Mesendoderm (in vitro differentiated cells): ENCODE measurements around the gene ACSF3.

ENCODE experiments used
- DNase-seq: peaks from one replicate; pipeline ENCODE4 v3.0.0; 2013
- H2AK5ac ChIP-seq: 2 replicates; pipeline ENCODE4 v1.6.1; 2013; ENCODE audit warnings: low read length, inconsistent platforms
- H2BK120ac ChIP-seq: 2 replicates; pipeline ENCODE4 v1.6.1; 2013; ENCODE audit warnings: low read depth, mild to moderate bottlenecking, low read length, moderate library complexity, mixed read lengths
- H2BK15ac ChIP-seq: replicated peaks from 2 replicates; pipeline ENCODE4 v1.6.1; 2013; ENCODE audit warnings: low read depth, mild to moderate bottlenecking, moderate library complexity
- H2BK5ac ChIP-seq: 2 replicates; pipeline ENCODE4 v1.6.1; 2013; ENCODE audit warnings: low read length, inconsistent platforms
- H3K18ac ChIP-seq: 2 replicates; pipeline ENCODE4 v1.6.1; 2013; ENCODE audit warnings: mild to moderate bottlenecking, low read length, mixed read lengths
- H3K23ac ChIP-seq: one replicate; pipeline ENCODE4 v1.6.1; 2013; ENCODE audit warnings: low read length
- H3K27ac ChIP-seq: 2 replicates; pipeline ENCODE4 v1.5.1; 2013; ENCODE audit warnings: low read depth, mild to moderate bottlenecking, inconsistent platforms, low read length, moderate library complexity
- H3K27me3 ChIP-seq: 2 replicates; pipeline ENCODE4 v1.6.1; 2013; ENCODE audit warnings: low read length, control low read depth, mild to moderate bottlenecking, inconsistent platforms; ENCODE audit not compliant: insufficient read depth, poor library complexity
- H3K36me3 ChIP-seq: 2 replicates; pipeline ENCODE4 v1.6.1; 2013; ENCODE audit warnings: low read length, inconsistent platforms; ENCODE audit not compliant: control insufficient read depth, insufficient read depth
- H3K4ac ChIP-seq: one replicate; pipeline ENCODE4 v1.6.1; 2013; ENCODE audit warnings: low read depth, mild to moderate bottlenecking, low read length, moderate library complexity
- H3K4me1 ChIP-seq: 2 replicates; pipeline ENCODE4 v1.6.1; 2013; ENCODE audit warnings: low read depth, low read length, inconsistent platforms; ENCODE audit not compliant: control insufficient read depth
- H3K4me2 ChIP-seq: 2 replicates; pipeline ENCODE4 v1.6.1; 2013; ENCODE audit warnings: low read length
- H3K4me3 ChIP-seq: 2 replicates; pipeline ENCODE4 v1.5.1; 2013; ENCODE audit warnings: mild to moderate bottlenecking, low read length
- H3K56ac ChIP-seq: one replicate; pipeline ENCODE4 v1.6.1; 2013; ENCODE audit warnings: low read length
- H3K79me1 ChIP-seq: 2 replicates; pipeline ENCODE4 v1.6.1; 2013; ENCODE audit warnings: low read length, inconsistent platforms
- H3K79me2 ChIP-seq: 2 replicates; pipeline ENCODE4 v1.6.1; 2013; ENCODE audit warnings: mild to moderate bottlenecking, low read length; ENCODE audit not compliant: control insufficient read depth, insufficient read depth
- H3K9ac ChIP-seq: 2 replicates; pipeline ENCODE4 v1.6.1; 2013; ENCODE audit warnings: low read length, inconsistent platforms
- H4K5ac ChIP-seq: one replicate; pipeline ENCODE4 v1.6.1; 2013; ENCODE audit warnings: low read length
- H4K8ac ChIP-seq: one replicate; pipeline ENCODE4 v1.6.1; 2013; ENCODE audit warnings: low read depth, mild to moderate bottlenecking, control low read depth, low read length, moderate library complexity
- WGBS: extraction: QIAGEN DNeasy Blood & Tissue Kit; methylation state at CpG from one replicate; pipeline ENCODE4 v1.1.7; 2013; ENCODE audit warnings: low lambda C conversion rate, missing lambda C conversion rate; ENCODE audit not compliant: insufficient coverage; ENCODE audit errors: extremely low coverage; 5-methylcytosine and 5-hydroxymethylcytosine counted together

ACSF3 gene

GRCh38 chr16:89154390-89155183 lies 60.9 kb downstream of the ACSF3 start:
- no peaks in the 10 kb centered on the region for H3K79me2 ChIP-seq
- H4K8ac ChIP-seq, result no peak overlapping the region
- H3K27me3 ChIP-seq, result no peaks in the 10 kb centered on the region
- no peak overlapping the region for H2AK5ac ChIP-seq
- no peak overlapping the region for H3K27ac ChIP-seq
- no peak for DNase-seq
- WGBS, result no CpG with 5 or more reads among the region's 24 CpGs
- no peak overlapping the region for H3K56ac ChIP-seq
- no peak overlapping the region for H3K4me2 ChIP-seq
- no peak overlapping the region for H2BK5ac ChIP-seq
- no peaks in the 10 kb centered on the region for H3K36me3 ChIP-seq
- no peak overlapping the region for H2BK120ac ChIP-seq
- H3K9ac ChIP-seq, result no peak overlapping the region
- no peak overlapping the region for H2BK15ac ChIP-seq
- H3K79me1 ChIP-seq, result no peaks in the 10 kb centered on the region
- no peak overlapping the region for H3K4ac ChIP-seq
- H3K18ac ChIP-seq, result no peak overlapping the region
- no peak overlapping the region for H4K5ac ChIP-seq
- no peak overlapping the region for H3K23ac ChIP-seq
- H3K4me3 ChIP-seq, result no peak overlapping the region
- no peaks in the 10 kb centered on the region for H3K4me1 ChIP-seq

GRCh38 chr16:89155184-89155679 lies 61.6 kb downstream of the ACSF3 start:
- Histone ChIP-seq H2AK5ac (no peak overlapping the region), H2BK5ac (no peak overlapping the region), H2BK15ac (no peak overlapping the region), H3K79me1 (no peaks in the 10 kb centered on the region), H4K5ac (no peak overlapping the region), H3K36me3 (no peaks in the 10 kb centered on the region), H3K27me3 (no peaks in the 10 kb centered on the region), H2BK120ac (no peak overlapping the region), H3K27ac (no peak overlapping the region), H3K4me1 (no peaks in the 10 kb centered on the region), H3K9ac (no peak overlapping the region), H3K23ac (no peak overlapping the region), H3K4me2 (no peak overlapping the region), H3K79me2 (no peaks in the 10 kb centered on the region), H3K4me3 (no peak overlapping the region), H4K8ac (no peak overlapping the region), H3K56ac (no peak overlapping the region), H3K4ac (no peak overlapping the region), H3K18ac (no peak overlapping the region)
- no CpG with 5 or more reads among the region's 19 CpGs for WGBS
- DNase-seq, result no peak

- no peak overlapping the region for H3K4me3 ChIP-seq
- no peak overlapping the region for H4K8ac ChIP-seq
- H3K18ac ChIP-seq, result no peak overlapping the region
- no peak overlapping the region for H3K27ac ChIP-seq
- no peaks in the 10 kb centered on the region for H3K79me2 ChIP-seq
- H3K4me2 ChIP-seq, result no peak overlapping the region
- H3K4ac ChIP-seq, result no peak overlapping the region
- H4K5ac ChIP-seq, result no peak overlapping the region
- H2BK15ac ChIP-seq, result no peak overlapping the region
- no peaks in the 10 kb centered on the region for H3K27me3 ChIP-seq
- no peak overlapping the region for H2BK120ac ChIP-seq
- no CpG with 5 or more reads among the region's 24 CpGs for WGBS
- H2AK5ac ChIP-seq, result no peak overlapping the region
- no peaks in the 10 kb centered on the region for H3K36me3 ChIP-seq
- H3K9ac ChIP-seq, result no peak overlapping the region
- H3K23ac ChIP-seq, result no peak overlapping the region
- DNase-seq, result no peak
- H3K79me1 ChIP-seq, result no peaks in the 10 kb centered on the region
- H2BK5ac ChIP-seq, result no peak overlapping the region
- no peak overlapping the region for H3K56ac ChIP-seq
- H3K4me1 ChIP-seq, result no peaks in the 10 kb centered on the region
Measured at GRCh38 chr16:89155851-89156739, 62.4 kb downstream of the ACSF3 start.

- Histone ChIP-seq H2AK5ac (no peak overlapping the region), H3K56ac (no peak overlapping the region), H3K79me1 (no peaks in the 10 kb centered on the region), H3K4me2 (no peak overlapping the region), H3K23ac (no peak overlapping the region), H3K4me3 (no peak overlapping the region), H3K18ac (no peak overlapping the region), H3K4ac (no peak overlapping the region), H2BK120ac (no peak overlapping the region), H4K8ac (no peak overlapping the region), H3K4me1 (no peaks in the 10 kb centered on the region), H4K5ac (no peak overlapping the region), H3K36me3 (no peaks in the 10 kb centered on the region), H3K27ac (no peak overlapping the region), H3K9ac (no peak overlapping the region), H3K79me2 (no peaks in the 10 kb centered on the region), H2BK15ac (no peak overlapping the region), H2BK5ac (no peak overlapping the region), H3K27me3 (no peaks in the 10 kb centered on the region)
- no CpG with 5 or more reads among the region's 26 CpGs for WGBS
- no peak for DNase-seq
Measured at GRCh38 chr16:89156740-89157645, 63.3 kb downstream of the ACSF3 start.

- no peak overlapping the region for H4K5ac ChIP-seq
- no peak overlapping the region for H3K4me3 ChIP-seq
- H3K79me1 ChIP-seq, result no peaks in the 10 kb centered on the region
- H3K36me3 ChIP-seq, result no peaks in the 10 kb centered on the region
- no peaks in the 10 kb centered on the region for H3K4me1 ChIP-seq
- peak; percentile 3 for DNase-seq
- no peak overlapping the region for H3K9ac ChIP-seq
- no peak overlapping the region for H3K18ac ChIP-seq
- H2AK5ac ChIP-seq, result no peak overlapping the region
- no peak overlapping the region for H3K56ac ChIP-seq
- WGBS, result no CpG with 5 or more reads among the region's 12 CpGs
- H3K4ac ChIP-seq, result no peak overlapping the region
- H4K8ac ChIP-seq, result no peak overlapping the region
- no peaks in the 10 kb centered on the region for H3K79me2 ChIP-seq
- no peak overlapping the region for H2BK15ac ChIP-seq
- no peak overlapping the region for H2BK120ac ChIP-seq
- H3K4me2 ChIP-seq, result no peak overlapping the region
- no peak overlapping the region for H3K23ac ChIP-seq
- H3K27ac ChIP-seq, result no peak overlapping the region
- no peak overlapping the region for H2BK5ac ChIP-seq
- no peaks in the 10 kb centered on the region for H3K27me3 ChIP-seq
Measured at GRCh38 chr16:89157778-89158177, 64.1 kb downstream of the ACSF3 start.
